BE2C (cell line): Measurements from ENCODE around the gene RHCE.

Experiments used
- DNase-seq: peaks from one replicate; pipeline ENCODE4 v3.0.0-alpha.2; 2020
- H3K27me3 ChIP-seq: fragments of 250-450 bp; sonication (Bioruptor Pico); 2 replicates; pipeline ENCODE4 v1.5.1; 2020; ENCODE audit warnings: mild to moderate bottlenecking
- H3K36me3 ChIP-seq: fragments of 250-450 bp; sonication (Bioruptor Pico); 2 replicates; pipeline ENCODE4 v1.5.1; 2020; ENCODE audit warnings: mild to moderate bottlenecking
- H3K4me1 ChIP-seq: fragments of 250-450 bp; sonication (Bioruptor Pico); 2 replicates; pipeline ENCODE4 v1.5.1; 2020
- H3K4me3 ChIP-seq: 2 replicates; pipeline ENCODE4 v1.5.1; 2011; ENCODE audit warnings: low read depth, low read length
- H3K9me3 ChIP-seq: fragments of 250-450 bp; sonication (Bioruptor Pico); 2 replicates; pipeline ENCODE4 v1.5.1; 2020
- TF ChIP-seq, protein P1 (sequence below): IDR thresholded peaks from 2 replicates; pipeline ENCODE4 v1.5.1; 2012; ENCODE audit warnings: mild to moderate bottlenecking, low read depth, low read length

Gene RHCE

DNA sequence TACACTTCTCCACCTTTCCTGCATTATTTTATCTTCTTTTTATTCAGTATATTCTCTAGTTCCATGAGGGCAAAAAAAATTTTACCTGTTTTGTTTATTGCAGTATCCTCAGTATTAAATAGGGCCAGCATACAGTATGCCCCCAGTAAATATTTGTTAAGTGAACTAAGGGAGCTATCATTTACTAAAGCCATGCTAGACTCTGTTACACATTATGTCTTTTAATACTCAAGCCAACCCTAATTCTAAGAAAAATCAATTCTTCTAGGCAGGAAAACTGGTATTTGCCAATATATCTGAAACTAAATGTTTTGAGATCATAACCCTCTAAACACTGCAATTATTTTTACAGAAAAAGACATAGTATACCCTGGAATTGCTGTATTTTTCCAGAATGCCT is 64.2 kb downstream of the RHCE start:
- TF ChIP-seq, protein P1, sequence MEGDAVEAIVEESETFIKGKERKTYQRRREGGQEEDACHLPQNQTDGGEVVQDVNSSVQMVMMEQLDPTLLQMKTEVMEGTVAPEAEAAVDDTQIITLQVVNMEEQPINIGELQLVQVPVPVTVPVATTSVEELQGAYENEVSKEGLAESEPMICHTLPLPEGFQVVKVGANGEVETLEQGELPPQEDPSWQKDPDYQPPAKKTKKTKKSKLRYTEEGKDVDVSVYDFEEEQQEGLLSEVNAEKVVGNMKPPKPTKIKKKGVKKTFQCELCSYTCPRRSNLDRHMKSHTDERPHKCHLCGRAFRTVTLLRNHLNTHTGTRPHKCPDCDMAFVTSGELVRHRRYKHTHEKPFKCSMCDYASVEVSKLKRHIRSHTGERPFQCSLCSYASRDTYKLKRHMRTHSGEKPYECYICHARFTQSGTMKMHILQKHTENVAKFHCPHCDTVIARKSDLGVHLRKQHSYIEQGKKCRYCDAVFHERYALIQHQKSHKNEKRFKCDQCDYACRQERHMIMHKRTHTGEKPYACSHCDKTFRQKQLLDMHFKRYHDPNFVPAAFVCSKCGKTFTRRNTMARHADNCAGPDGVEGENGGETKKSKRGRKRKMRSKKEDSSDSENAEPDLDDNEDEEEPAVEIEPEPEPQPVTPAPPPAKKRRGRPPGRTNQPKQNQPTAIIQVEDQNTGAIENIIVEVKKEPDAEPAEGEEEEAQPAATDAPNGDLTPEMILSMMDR: no peak
- DNase-seq: no peak

DNA sequence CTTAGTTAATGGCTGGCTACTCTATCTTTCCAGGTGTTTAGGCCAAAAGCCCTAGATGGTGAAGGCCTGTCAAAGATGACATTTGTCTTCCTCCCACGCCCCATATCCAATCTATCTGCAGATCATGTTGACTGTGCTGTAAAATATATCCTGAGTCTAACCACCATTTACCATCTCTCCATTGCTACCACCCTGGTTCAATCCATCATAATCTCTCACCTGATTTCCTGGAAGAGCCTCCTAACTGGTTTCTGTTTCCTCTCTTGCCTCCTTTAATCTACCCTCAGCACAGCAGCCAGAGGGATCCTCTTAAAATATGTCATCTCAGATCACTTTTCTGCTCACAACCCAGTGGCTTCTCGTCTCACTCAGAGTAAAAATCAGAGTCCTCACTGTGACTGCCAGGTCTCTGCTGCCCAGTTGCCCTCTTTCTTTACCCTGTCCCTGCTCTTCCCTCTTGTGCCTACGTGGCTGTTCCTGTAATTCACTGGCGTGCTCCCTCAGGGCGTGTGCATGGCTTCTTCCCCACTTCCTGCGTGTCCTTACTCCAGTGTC is 64.7 kb downstream of the RHCE start:
- TF ChIP-seq, protein P1: no peak
- no peaks in the 10 kb centered on the region for H3K36me3 ChIP-seq
- H3K4me1 ChIP-seq: no peaks in the 10 kb centered on the region
- no peaks in the 10 kb centered on the region for H3K27me3 ChIP-seq
- DNase-seq: no peak
- H3K9me3 ChIP-seq: no peaks in the 10 kb centered on the region
- no peak overlapping the region for H3K4me3 ChIP-seq

More for the DNA sequence above, 64.2 kb downstream of the RHCE start:
- no peaks in the 10 kb centered on the region for H3K9me3 ChIP-seq
- H3K4me1 ChIP-seq: no peaks in the 10 kb centered on the region
- no peak overlapping the region for H3K4me3 ChIP-seq
- no peaks in the 10 kb centered on the region for H3K36me3 ChIP-seq
- no peaks in the 10 kb centered on the region for H3K27me3 ChIP-seq

DNA sequence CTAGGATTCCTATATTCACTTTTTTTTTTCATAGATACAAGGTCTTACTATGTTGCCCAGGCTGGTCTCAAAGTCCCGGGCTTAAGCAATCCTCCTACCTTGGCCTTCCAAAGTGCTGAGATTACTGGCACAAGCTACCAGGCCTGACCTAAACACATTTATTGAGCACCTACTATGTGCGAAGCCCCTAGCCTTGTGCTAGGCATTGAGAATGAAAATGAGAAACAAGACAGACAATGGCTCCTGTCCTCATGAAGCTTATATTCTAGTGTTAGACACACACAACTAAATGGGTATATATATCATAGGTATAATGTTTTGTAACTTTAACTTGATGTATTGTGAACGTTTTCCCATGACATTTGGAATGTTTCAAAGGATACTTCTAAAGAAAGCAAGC is 71.0 kb downstream of the RHCE start:
- Histone ChIP-seq H3K4me3 (no peak overlapping the region), H3K9me3 (no peaks in the 10 kb centered on the region), H3K27me3 (no peaks in the 10 kb centered on the region), H3K36me3 (no peaks in the 10 kb centered on the region), H3K4me1 (no peaks in the 10 kb centered on the region)
- no peak for DNase-seq
- TF ChIP-seq, protein P1: no peak

GRCh38 chr1:25347556-25347955 is 73.1 kb downstream of the RHCE start:
- no peaks in the 10 kb centered on the region for H3K4me1 ChIP-seq
- H3K27me3 ChIP-seq: no peaks in the 10 kb centered on the region
- H3K4me3 ChIP-seq: no peak overlapping the region
- no peak for DNase-seq
- TF ChIP-seq, protein P1: no peak
- H3K9me3 ChIP-seq: no peaks in the 10 kb centered on the region
- no peaks in the 10 kb centered on the region for H3K36me3 ChIP-seq

GRCh38 chr1:25343872-25344271 is 76.8 kb downstream of the RHCE start:
- TF ChIP-seq, protein P1: no peak
- no peaks in the 10 kb centered on the region for H3K4me1 ChIP-seq
- DNase-seq: no peak
- H3K9me3 ChIP-seq: no peaks in the 10 kb centered on the region
- H3K4me3 ChIP-seq: no peak overlapping the region
- H3K27me3 ChIP-seq: no peaks in the 10 kb centered on the region
- no peaks in the 10 kb centered on the region for H3K36me3 ChIP-seq

- Histone ChIP-seq H3K4me1 (no peaks in the 10 kb centered on the region), H3K9me3 (no peaks in the 10 kb centered on the region), H3K4me3 (no peak overlapping the region), H3K36me3 (no peaks in the 10 kb centered on the region), H3K27me3 (no peaks in the 10 kb centered on the region)
- no peak for DNase-seq
- TF ChIP-seq, protein P1: no peak
Measured at GRCh38 chr1:25342846-25343245, 77.8 kb downstream of the RHCE start.
